A673 (cell line): Measurements from ENCODE around the gene RAD21L1. TPM values are rescaled to one million over a fixed set of nuclear protein-coding genes. Genes with fewer than 3 reads are reported as not detected.

Experiments
- BruUV-seq: library from RNA; stranded (reverse); fragments of 400-500 nt; replicated peaks from 2 replicates; lab custom pipeline; 2021; lab: Mats Ljungman, UMichigan
- CTCF ChIA-PET: fragments of 300-600 bp; sonication (Branson Sonifier 250); formaldehyde crosslinking; loops from one replicate; lab custom pipeline; 2022; ENCODE audit warnings: antibody characterized with exemption; lab: Charles Lee
- POLR2A ChIA-PET: fragments of 300-600 bp; sonication (Branson Sonifier 250); formaldehyde crosslinking; loops from one replicate; lab custom pipeline; 2022; ENCODE audit warnings: antibody characterized with exemption; ENCODE audit not compliant: low non-redundant PET; lab: Charles Lee
- DNase-seq: peaks from one replicate; pipeline ENCODE4 v3.0.0-alpha.2; 2015; ENCODE audit warnings: low spot score
- H3K27ac ChIP-seq: fragments of 200-600 bp; sonication (generic); 2 replicates; pipeline ENCODE4 v1.5.1; 2016; ENCODE audit warnings: mixed run types, low read depth, mild to moderate bottlenecking, mixed read lengths, antibody characterized with exemption, low read length; ENCODE audit not compliant: poor library complexity, severe bottlenecking
- H3K27me3 ChIP-seq: fragments of 200-600 bp; sonication (generic); replicated peaks from 2 replicates; pipeline ENCODE4 v1.6.1; 2017; ENCODE audit warnings: mixed run types, low read depth, mild to moderate bottlenecking, mixed read lengths, antibody characterized with exemption, low read length; ENCODE audit not compliant: insufficient read depth, poor library complexity
- H3K36me3 ChIP-seq: fragments of 200-600 bp; sonication (generic); 2 replicates; pipeline ENCODE4 v1.6.1; 2016; ENCODE audit warnings: mixed run types, mild to moderate bottlenecking, mixed read lengths, antibody characterized with exemption, low read length; ENCODE audit not compliant: insufficient read depth, poor library complexity, severe bottlenecking
- H3K4me1 ChIP-seq: fragments of 200-600 bp; sonication (generic); 2 replicates; pipeline ENCODE4 v1.6.1; 2017; ENCODE audit warnings: mixed run types, mild to moderate bottlenecking, mixed read lengths, antibody characterized with exemption, low read length; ENCODE audit not compliant: insufficient read depth, poor library complexity, severe bottlenecking
- H3K4me3 ChIP-seq: fragments of 200-600 bp; sonication (generic); 2 replicates; pipeline ENCODE4 v1.5.1; 2016; ENCODE audit warnings: low read depth, mixed run types, mild to moderate bottlenecking, mixed read lengths, low read length; ENCODE audit not compliant: poor library complexity, severe bottlenecking
- H3K9me3 ChIP-seq: fragments of 200-600 bp; sonication (generic); 2 replicates; pipeline ENCODE4 v1.6.1; 2016; ENCODE audit warnings: mixed run types, low read depth, mild to moderate bottlenecking, mixed read lengths, antibody characterized with exemption, low read length; ENCODE audit not compliant: poor library complexity, severe bottlenecking
- CTCF ChIP-seq: fragments of 300-800, 200-600 bp; sonication (generic); conservative IDR thresholded peaks from 2 replicates; pipeline ENCODE4 v1.5.1; 2017; ENCODE audit warnings: low read depth, mild to moderate bottlenecking, antibody characterized with exemption, low read length, moderate library complexity, mixed read lengths
- EZH2 ChIP-seq: fragments of 200-600 bp; sonication (generic); IDR thresholded peaks from 2 replicates; pipeline ENCODE4 v1.6.1; 2017; ENCODE audit warnings: borderline replicate concordance, low read depth, mild to moderate bottlenecking, mixed read lengths, antibody characterized with exemption, low read length; ENCODE audit not compliant: poor library complexity, severe bottlenecking
- intact Hi-C: fragments of 100-400 bp; cut with micrococcal nuclease; formaldehyde crosslinking; loops from one replicate; pipeline ENCODE4 v1.10.0; 2022; ENCODE audit not compliant: unreplicated experiment
- total RNA-seq: library from RNA; stranded (reverse); gene quantifications from 2 replicates; pipeline ENCODE4 v1.2.3, GENCODE V29; 2021

RAD21L1 gene
- total RNA-seq, 1 experiment from 2014 or later = not detected

- intact Hi-C loops = no loop called here
- ChIA-PET CTCF (no interaction called here), POLR2A (no interaction called here)
- H3K4me1 ChIP-seq = no peaks in the 10 kb centered on the region
- DNase-seq = no peak
- H3K27me3 ChIP-seq = no peaks in the 10 kb centered on the region
- no peaks in the 10 kb centered on the region for H3K9me3 ChIP-seq
- TF ChIP-seq CTCF (no peak), EZH2 (no peak)
- H3K27ac ChIP-seq = no peak overlapping the region
- no TSS peak for BruUV-seq
- no peaks in the 10 kb centered on the region for H3K36me3 ChIP-seq
- H3K4me3 ChIP-seq = no peak overlapping the region
These were observed 75.2 kb downstream of the RAD21L1 start for GRCh38 chr20:1301031-1301529.

GRCh38 chr20:1302685-1303541, 77.1 kb downstream of the RAD21L1 start:
- H3K9me3 ChIP-seq = no peaks in the 10 kb centered on the region
- H3K27me3 ChIP-seq = no peaks in the 10 kb centered on the region
- ChIA-PET POLR2A (no interaction called here), CTCF (no interaction called here)
- no peak overlapping the region for H3K4me3 ChIP-seq
- intact Hi-C loops = no loop called here
- no peaks in the 10 kb centered on the region for H3K36me3 ChIP-seq
- H3K27ac ChIP-seq = no peak overlapping the region
- TF ChIP-seq EZH2 = no peak
- no peak for TF ChIP-seq CTCF
- DNase-seq = no peak
- H3K4me1 ChIP-seq = no peaks in the 10 kb centered on the region
- BruUV-seq = no TSS peak

GRCh38 chr20:1304710-1305515, 79.1 kb downstream of the RAD21L1 start:
- Histone ChIP-seq H3K4me3 (no peak overlapping the region), H3K4me1 (no peaks in the 10 kb centered on the region), H3K27me3 (no peaks in the 10 kb centered on the region), H3K27ac (no peak overlapping the region), H3K9me3 (no peaks in the 10 kb centered on the region), H3K36me3 (no peaks in the 10 kb centered on the region)
- ChIA-PET CTCF (no interaction called here), POLR2A (no interaction called here)
- BruUV-seq = no TSS peak
- no peak for DNase-seq
- TF ChIP-seq CTCF (no peak), EZH2 (no peak)
- intact Hi-C loops = no loop called here

Other genes with a start within 250 kb of the RAD21L1 start
- gene RSPO4, start 223.7 kb upstream of the RAD21L1 start, total RNA-seq = not detected in 2 replicates
- gene PSMF1, start 107.4 kb upstream of the RAD21L1 start, total RNA-seq = 130 and 155 TPM in 2 replicates
- gene TMEM74B, start 41.1 kb upstream of the RAD21L1 start, total RNA-seq = 0.31 TPM in 1 of 2 replicates, not detected in the other
- gene C20orf202, start 22.6 kb upstream of the RAD21L1 start, total RNA-seq = not detected in 2 replicates
- 0.43 and 0.81 TPM in 2 replicates for gene SNPH, start 40.2 kb downstream of the RAD21L1 start, total RNA-seq
- 3.4 and 3.5 TPM in 2 replicates for gene SDCBP2, start 103.1 kb downstream of the RAD21L1 start, total RNA-seq
- 264 and 270 TPM in 2 replicates for gene FKBP1A, start 167.0 kb downstream of the RAD21L1 start, total RNA-seq
- gene NSFL1C, start 240.8 kb downstream of the RAD21L1 start, total RNA-seq = 148 and 158 TPM in 2 replicates